Spleen (tissue), 11 donors: ENCODE results near the gene PLS1. TPM values are rescaled to one million over a fixed set of nuclear protein-coding genes. Genes with fewer than 3 reads are reported as not detected.
"Not testable (repeated sequence)": the region's sequence is repeated elsewhere in the genome, so short reads cannot be mapped to it uniquely, and the experiment has no call there.

Source experiments
- DNase-seq: peaks from one replicate; pipeline ENCODE4 v3.0.0-alpha.2; 2020
- H3K27ac ChIP-seq, 8 donors: fragments of 200-600 bp; sonication (generic) in 7 of 8; 1 replicate in 4 of 8; 2 replicates in 4 of 8; pipeline versions ENCODE4 v1.5.0 to v1.8.0; 2016 to 2021; ENCODE audit warnings: inconsistent platforms in 4 of 8, mild to moderate bottlenecking in 4 of 8, moderate library complexity in 1 of 8
- H3K27me3 ChIP-seq, 7 donors: fragments of 200-600 bp; sonication (generic) in 6 of 7; replicated peaks in 1 of 7; 1 replicate in 4 of 7; 2 replicates in 3 of 7; pipeline versions ENCODE4 v1.5.0 to v1.8.0; 2016 to 2021; ENCODE audit warnings: inconsistent platforms in 3 of 7, mild to moderate bottlenecking in 1 of 7
- H3K36me3 ChIP-seq, 6 donors: fragments of 200-600 bp; sonication (generic) in 5 of 6; 1 replicate in 4 of 6; 2 replicates in 2 of 6; pipeline versions ENCODE4 v1.5.0 to v1.8.0; 2016 to 2021; ENCODE audit warnings: inconsistent platforms in 2 of 6
- H3K4me1 ChIP-seq, 6 donors: fragments of 200-600 bp; sonication (generic) in 5 of 6; 1 replicate in 3 of 6; 2 replicates in 3 of 6; pipeline versions ENCODE4 v1.5.0 to v1.8.0; 2016 to 2021; ENCODE audit warnings: inconsistent platforms in 3 of 6
- H3K4me3 ChIP-seq, 8 donors: fragments of 200-600 bp; sonication (generic) in 7 of 8; 1 replicate in 4 of 8; 2 replicates in 4 of 8; pipeline versions ENCODE4 v1.5.0 to v1.8.0; 2016 to 2021; ENCODE audit warnings: inconsistent platforms in 4 of 8, mild to moderate bottlenecking in 4 of 8, moderate library complexity in 2 of 8
- H3K9me3 ChIP-seq, 8 donors: fragments of 200-600 bp; sonication (generic) in 7 of 8; 1 replicate in 4 of 8; 2 replicates in 4 of 8; pipeline versions ENCODE4 v1.5.0 to v1.8.0; 2016 to 2021; ENCODE audit warnings: inconsistent platforms in 4 of 8
- CTCF ChIP-seq, 11 experiments: fragments of 200-600 bp in 7 of 11; fragments of 450-650 bp in 4 of 11; sonication (generic) in 4 of 11; IDR thresholded peaks in 8 of 11; conservative IDR thresholded peaks in 3 of 11; 1 replicate in 7 of 11; 2 replicates in 4 of 11; pipeline versions ENCODE4 v1.4.0 to v1.8.0; 2016 to 2021; ENCODE audit warnings: antibody characterized with exemption in 11 of 11, inconsistent platforms in 4 of 11, mild to moderate bottlenecking in 1 of 11
- POLR2A ChIP-seq, 3 donors: fragments of 450-650 bp; IDR thresholded peaks; one replicate each; pipeline ENCODE4 v1.5.1; 2017; ENCODE audit warnings: antibody characterized with exemption in 3 of 3, mild to moderate bottlenecking in 1 of 3
- POLR2AphosphoS5 ChIP-seq, 3 donors: sonication (generic); formaldehyde crosslinking; IDR thresholded peaks; one replicate each; pipeline ENCODE4 v1.5.1; 2017; ENCODE audit warnings: antibody characterized with exemption in 3 of 3
- WGBS, 5 donors: extraction: QIAGEN DNeasy Blood & Tissue Kit in 3 of 5; methylation state at CpG; one replicate each; pipeline versions ENCODE4 v1.1.5 to v1.1.7; 2013 to 2018; 5-methylcytosine and 5-hydroxymethylcytosine counted together
- intact Hi-C: fragments of 100-400 bp; cut with DNase I; formaldehyde crosslinking; loops from one replicate; pipeline ENCODE4 v1.15.0; 2023; ENCODE audit warnings: low total_unique reads
- polyA plus RNA-seq, 3 donors: library from polyadenylated mRNA; stranded (reverse); fragments of 200-250 nt; gene quantifications; one replicate each; pipeline ENCODE4 v1.2.1, GENCODE V29; 2013
- total RNA-seq, 7 donors: library from RNA; depleted of rRNA in 3 of 7; stranded (reverse); fragments of >200 nt in 3 of 7; fragmentation: NEBNext Ultra II Directional in 4 of 7; extraction: Animal tissue kit (Norgen Biotek cat#: 25700) in 4 of 7; gene quantifications; one replicate each; pipeline versions ENCODE4 v1.1.0 to v1.2.1, GENCODE V29; 2016 to 2021
- donor health status: healthy with polysubstance abuse.
- donor health status: DM: no; HTN: no; CAD: no; lungs with moderate emphysema.
- donor health status: DM: no; HTN: no; CAD: no.
- donor health status: Bipolar disorder and iron deficiency.
- donor health status: healthy.
- donor health status: DM: no; HTN: no; CAD: no.
- donor health status: DM: yes; HTN: yes; CAD: no.

Gene PLS1
- total and polyA plus RNA-seq, 10 donors, result 0.09 to 3.0 (median 1.2) TPM

GRCh38 chr3:142734834-142735233 lies 138.6 kb downstream of the PLS1 start:
- no peak for TF ChIP-seq POLR2A (IDR thresholded peaks at IDR 0.05)
- no peak for TF ChIP-seq CTCF (IDR thresholded peaks at IDR 0.05 in 8 of 11, conservative IDR thresholded peaks at IDR 0.05 in 3 of 11)
- TF ChIP-seq POLR2AphosphoS5 (IDR thresholded peaks at IDR 0.05), result no peak
- Histone ChIP-seq H3K9me3 (no peaks in the 10 kb centered on the region), H3K4me1 (no peaks in the 10 kb centered on the region), H3K27ac (no peak overlapping the region), H3K36me3 (no peaks in the 10 kb centered on the region), H3K4me3 (no peak overlapping the region), H3K27me3 (no peaks in the 10 kb centered on the region)
- WGBS, 5 donors, result 95 to 100% (median 96%) methylated on average over 2 of the region's 2 CpGs
- intact Hi-C loops, result no loop called here
- DNase-seq, result no peak

GRCh38 chr3:142735462-142735861 lies 139.3 kb downstream of the PLS1 start:
- intact Hi-C loops, result no loop called here
- no peak for DNase-seq
- Histone ChIP-seq H3K4me1 (no peaks in the 10 kb centered on the region), H3K27ac (no peak overlapping the region), H3K27me3 (no peaks in the 10 kb centered on the region), H3K4me3 (no peak overlapping the region), H3K36me3 (no peaks in the 10 kb centered on the region), H3K9me3 (no peaks in the 10 kb centered on the region)
- TF ChIP-seq POLR2A (IDR thresholded peaks at IDR 0.05) (no peak), CTCF (IDR thresholded peaks at IDR 0.05 in 8 of 11, conservative IDR thresholded peaks at IDR 0.05 in 3 of 11) (no peak), POLR2AphosphoS5 (IDR thresholded peaks at IDR 0.05) (no peak)

- H3K9me3 ChIP-seq, result no peaks in the 10 kb centered on the region
- no peaks in the 10 kb centered on the region for H3K4me1 ChIP-seq
- H3K27me3 ChIP-seq, result no peaks in the 10 kb centered on the region
- TF ChIP-seq POLR2A (IDR thresholded peaks at IDR 0.05), result no peak
- no peak for DNase-seq
- no peak overlapping the region for H3K4me3 ChIP-seq
- intact Hi-C loops, result no loop called here
- no peak overlapping the region for H3K27ac ChIP-seq
- H3K36me3 ChIP-seq, result no peaks in the 10 kb centered on the region
Observed at GRCh38 chr3:142738396-142738795, 142.2 kb downstream of the PLS1 start.

GRCh38 chr3:142746646-142747045 lies 150.5 kb downstream of the PLS1 start:
- WGBS, 5 donors, result 88 to 94% (median 94%) methylated on average over 7 of the region's 7 CpGs
- no peak for TF ChIP-seq POLR2A (IDR thresholded peaks at IDR 0.05)
- TF ChIP-seq CTCF (IDR thresholded peaks at IDR 0.05 in 8 of 11, conservative IDR thresholded peaks at IDR 0.05 in 3 of 11), result no peak
- TF ChIP-seq POLR2AphosphoS5 (IDR thresholded peaks at IDR 0.05), result no peak
- intact Hi-C loops, result no loop called here
- no peak for DNase-seq
- H3K9me3 ChIP-seq, result peaks cover 0 to 13% (median 3%) of the 10 kb centered on the region in 8 donors
- no peak overlapping the region for H3K27ac ChIP-seq
- no peaks in the 10 kb centered on the region for H3K4me1 ChIP-seq
- no peak overlapping the region for H3K4me3 ChIP-seq
- H3K27me3 ChIP-seq, result no peaks in the 10 kb centered on the region
- peaks cover 0 to 16% (median 0%) of the 10 kb centered on the region in 6 donors for H3K36me3 ChIP-seq

- peaks cover 0 to 16% (median 0%) of the 10 kb centered on the region in 6 donors for H3K36me3 ChIP-seq
- 90 to 99% (median 95%) methylated on average over 4 of the region's 4 CpGs for whole genome bisulfite sequencing, 5 donors
- H3K4me1 ChIP-seq, DNase-seq, H3K4me3 ChIP-seq, intact Hi-C loops, H3K27ac ChIP-seq, H3K27me3 ChIP-seq: not testable (repeated sequence)
- H3K9me3 ChIP-seq, result peaks cover 0 to 13% (median 3%) of the 10 kb centered on the region in 8 donors
Observed at GRCh38 chr3:142750531-142750930, 154.3 kb downstream of the PLS1 start.

GRCh38 chr3:142752605-142753004 lies 156.4 kb downstream of the PLS1 start:
- WGBS, 5 donors, result 79 to 90% (median 82%) methylated on average over 4 of the region's 4 CpGs
- H3K27me3 ChIP-seq, DNase-seq, intact Hi-C loops, H3K4me3 ChIP-seq, H3K4me1 ChIP-seq, H3K27ac ChIP-seq: not testable (repeated sequence)
- peaks cover 0 to 16% (median 0%) of the 10 kb centered on the region in 6 donors for H3K36me3 ChIP-seq
- H3K9me3 ChIP-seq, result peaks cover 0 to 13% (median 3%) of the 10 kb centered on the region in 8 donors
